Upper lobe of left lung (tissue), 6 donors: Measurements from ENCODE around the gene NCAM2. TPM values are rescaled to one million over a fixed set of nuclear protein-coding genes. Genes with fewer than 3 reads are reported as not detected.

ENCODE experiments used
- ATAC-seq, 2 donors: fragments of 200-7000 bp; cut with Tn5 transposase; one replicate each; pipeline ENCODE4 v1.9.1; 2022; ENCODE audit warnings: mild to moderate bottlenecking in 2 of 2, moderate library complexity in 2 of 2; ENCODE audit not compliant: low FRiP score in 2 of 2
- DNase-seq, 2 donors: peaks; one replicate each; pipeline ENCODE4 v3.0.0-alpha.2; 2019 to 2020
- H3K27ac ChIP-seq, 4 donors: fragments of 200-600 bp; sonication (generic); one replicate each; pipeline ENCODE4 v1.5.1; 2016 to 2019
- H3K27me3 ChIP-seq, 4 donors: fragments of 200-600 bp; sonication (generic); one replicate each; pipeline ENCODE4 v1.5.1; 2017 to 2019
- H3K36me3 ChIP-seq, 4 donors: fragments of 200-600 bp; sonication (generic); one replicate each; pipeline ENCODE4 v1.5.1; 2016 to 2019
- H3K4me1 ChIP-seq, 4 donors: fragments of 200-600 bp; sonication (generic); one replicate each; pipeline ENCODE4 v1.5.1; 2018 to 2019
- H3K4me3 ChIP-seq, 4 donors: fragments of 200-600 bp; sonication (generic); one replicate each; pipeline ENCODE4 v1.5.1; 2017 to 2019; ENCODE audit warnings: mild to moderate bottlenecking in 2 of 4, moderate library complexity in 1 of 4
- H3K9me3 ChIP-seq, 4 donors: fragments of 200-600 bp; sonication (generic); one replicate each; pipeline ENCODE4 v1.5.1; 2018 to 2019
- CTCF ChIP-seq, 6 experiments: fragments of 450-650 bp in 4 of 6; fragments of 200-600 bp in 2 of 6; sonication (generic) in 2 of 6; IDR thresholded peaks; one replicate each; pipeline ENCODE4 v1.5.1; 2016 to 2019; ENCODE audit warnings: antibody characterized with exemption in 6 of 6
- EP300 ChIP-seq, 4 donors: sonication (generic); formaldehyde crosslinking; IDR thresholded peaks; one replicate each; pipeline ENCODE4 v1.5.1; 2017; ENCODE audit warnings: antibody characterized with exemption in 4 of 4, control low read depth in 2 of 4
- POLR2A ChIP-seq, 4 donors: fragments of 450-650 bp; IDR thresholded peaks; one replicate each; pipeline ENCODE4 v1.5.1; 2016 to 2017; ENCODE audit warnings: antibody characterized with exemption in 4 of 4, mild to moderate bottlenecking in 2 of 4
- POLR2AphosphoS5 ChIP-seq, 2 donors: sonication (generic); formaldehyde crosslinking; IDR thresholded peaks; one replicate each; pipeline ENCODE4 v1.5.1; 2017; ENCODE audit warnings: antibody characterized with exemption in 2 of 2
- WGBS, 2 donors: methylation state at CpG; one replicate each; pipeline ENCODE4 v1.1.5; 2017 to 2018; 5-methylcytosine and 5-hydroxymethylcytosine counted together
- total RNA-seq, 6 donors: library from RNA; depleted of rRNA in 4 of 6; stranded (reverse); fragments of >200 nt in 4 of 6; gene quantifications; one replicate each; pipeline versions ENCODE4 v1.1.0 to v1.2.1, GENCODE V29; 2016 to 2021
- donor health status: DM: no; HTN: no; CAD: no; lungs with moderate emphysema.
- donor health status: DM: no; HTN: yes; CAD: no; lungs with severe emphysema.

Gene NCAM2
- total RNA-seq, 6 donors from 2014 or later: 2.0 to 8.6 (median 2.9) TPM

- H3K36me3 ChIP-seq: no peaks in the 10 kb centered on the region
- H3K4me1 ChIP-seq: no peaks in the 10 kb centered on the region
- H3K4me3 ChIP-seq: no peak overlapping the region
- H3K27ac ChIP-seq: no peak overlapping the region
- DNase-seq (no peak), ATAC-seq (no peak)
- WGBS, 2 donors: 91 to 92% methylated on average over 2 of the region's 2 CpGs
- TF ChIP-seq EP300 (IDR thresholded peaks at IDR 0.05): no peak
- TF ChIP-seq POLR2AphosphoS5 (IDR thresholded peaks at IDR 0.05): no peak
- TF ChIP-seq POLR2A (IDR thresholded peaks at IDR 0.05): no peak
- no peak for TF ChIP-seq CTCF (IDR thresholded peaks at IDR 0.05)
- no peaks in the 10 kb centered on the region for H3K27me3 ChIP-seq
- no peaks in the 10 kb centered on the region for H3K9me3 ChIP-seq
Measured at GRCh38 chr21:21119091-21119490, 120.9 kb downstream of the NCAM2 start.

- Histone ChIP-seq H3K9me3 (no peaks in the 10 kb centered on the region), H3K4me1 (no peaks in the 10 kb centered on the region), H3K36me3 (no peaks in the 10 kb centered on the region), H3K27ac (no peak overlapping the region), H3K27me3 (no peaks in the 10 kb centered on the region), H3K4me3 (no peak overlapping the region)
- TF ChIP-seq EP300 (IDR thresholded peaks at IDR 0.05) (no peak), POLR2AphosphoS5 (IDR thresholded peaks at IDR 0.05) (no peak), CTCF (IDR thresholded peaks at IDR 0.05) (no peak), POLR2A (IDR thresholded peaks at IDR 0.05) (no peak)
- ATAC-seq (no peak), DNase-seq (no peak)
- 78 to 83% methylated on average over 3 of the region's 3 CpGs for WGBS, 2 donors
Measured at GRCh38 chr21:21122680-21123079, 124.5 kb downstream of the NCAM2 start.

- TF ChIP-seq CTCF (IDR thresholded peaks at IDR 0.05) (no peak), POLR2AphosphoS5 (IDR thresholded peaks at IDR 0.05) (no peak), POLR2A (IDR thresholded peaks at IDR 0.05) (no peak), EP300 (IDR thresholded peaks at IDR 0.05) (no peak)
- Histone ChIP-seq H3K4me3 (no peak overlapping the region), H3K4me1 (no peaks in the 10 kb centered on the region), H3K27me3 (no peaks in the 10 kb centered on the region), H3K27ac (no peak overlapping the region), H3K9me3 (no peaks in the 10 kb centered on the region), H3K36me3 (no peaks in the 10 kb centered on the region)
- DNase-seq: no peak
- ATAC-seq: no peak
Measured at GRCh38 chr21:21132390-21132789, 134.2 kb downstream of the NCAM2 start.

- Histone ChIP-seq H3K4me3 (no peak overlapping the region), H3K36me3 (no peaks in the 10 kb centered on the region), H3K27me3 (no peaks in the 10 kb centered on the region), H3K4me1 (no peaks in the 10 kb centered on the region), H3K27ac (no peak overlapping the region), H3K9me3 (no peaks in the 10 kb centered on the region)
- no peak for ATAC-seq
- TF ChIP-seq POLR2A (IDR thresholded peaks at IDR 0.05): no peak
- DNase-seq: no peak
- WGBS, 2 donors: 10 to 45% methylated on average over 2 of the region's 2 CpGs
Measured at GRCh38 chr21:21137986-21138385, 139.8 kb downstream of the NCAM2 start.

GRCh38 chr21:21146587-21147373 is 148.6 kb downstream of the NCAM2 start:
- no peaks in the 10 kb centered on the region for H3K9me3 ChIP-seq
- no peak for ATAC-seq
- H3K36me3 ChIP-seq: no peaks in the 10 kb centered on the region
- no peak overlapping the region for H3K4me3 ChIP-seq
- no peak for TF ChIP-seq CTCF (IDR thresholded peaks at IDR 0.05)
- no peak for TF ChIP-seq POLR2AphosphoS5 (IDR thresholded peaks at IDR 0.05)
- TF ChIP-seq EP300 (IDR thresholded peaks at IDR 0.05): no peak
- WGBS, 2 donors: 94 to 96% methylated on average over 25 of the region's 25 CpGs
- H3K27me3 ChIP-seq: no peaks in the 10 kb centered on the region
- no peak for DNase-seq
- H3K4me1 ChIP-seq: no peaks in the 10 kb centered on the region
- H3K27ac ChIP-seq: no peak overlapping the region
